DMS114 treated with DMSO at 0.1 percent for 48 hours (cell line): ENCODE results near the gene CYFIP1.

Experiments
- DNase-seq: peaks from one replicate; lab custom pipeline; 2025; ENCODE audit not compliant: unreplicated experiment; lab: John Stamatoyannopoulos, UW

CYFIP1 gene

DNA sequence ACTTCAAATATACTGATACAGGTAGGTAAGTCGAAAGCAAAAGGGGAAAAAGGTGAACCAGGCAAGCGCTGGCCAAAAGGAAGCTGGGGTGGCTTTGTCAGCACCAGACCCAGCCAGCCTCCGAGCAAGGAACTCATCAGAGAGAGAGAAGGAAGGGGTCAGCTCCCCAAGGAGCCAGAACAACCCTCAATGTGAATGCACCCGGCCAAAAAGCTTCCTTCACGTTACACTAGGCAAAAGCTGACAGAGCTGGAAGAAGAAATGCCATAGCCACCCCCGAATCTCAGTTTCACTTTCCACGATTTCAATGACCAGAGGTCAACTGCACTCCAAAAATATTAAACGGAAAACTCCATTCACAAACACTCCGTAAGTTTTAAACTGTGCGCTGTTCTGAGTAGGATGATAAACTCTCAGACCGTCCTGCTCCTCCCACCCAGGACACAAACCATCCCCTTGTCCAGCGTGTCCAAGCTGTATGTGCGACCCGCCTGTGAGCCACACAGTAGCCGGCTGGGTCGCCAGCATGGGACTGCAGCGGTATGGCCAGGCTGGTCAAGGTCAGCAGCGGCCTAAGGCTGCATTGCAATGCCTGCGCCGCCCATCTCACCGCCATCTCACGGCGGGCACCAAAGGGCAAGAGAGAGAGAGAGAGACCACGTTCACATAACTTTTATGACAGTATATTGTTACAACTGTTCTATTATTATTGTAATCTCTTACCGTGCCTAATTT, 29.7 kb downstream of the CYFIP1 start:
- no peak for DNase-seq

DNA sequence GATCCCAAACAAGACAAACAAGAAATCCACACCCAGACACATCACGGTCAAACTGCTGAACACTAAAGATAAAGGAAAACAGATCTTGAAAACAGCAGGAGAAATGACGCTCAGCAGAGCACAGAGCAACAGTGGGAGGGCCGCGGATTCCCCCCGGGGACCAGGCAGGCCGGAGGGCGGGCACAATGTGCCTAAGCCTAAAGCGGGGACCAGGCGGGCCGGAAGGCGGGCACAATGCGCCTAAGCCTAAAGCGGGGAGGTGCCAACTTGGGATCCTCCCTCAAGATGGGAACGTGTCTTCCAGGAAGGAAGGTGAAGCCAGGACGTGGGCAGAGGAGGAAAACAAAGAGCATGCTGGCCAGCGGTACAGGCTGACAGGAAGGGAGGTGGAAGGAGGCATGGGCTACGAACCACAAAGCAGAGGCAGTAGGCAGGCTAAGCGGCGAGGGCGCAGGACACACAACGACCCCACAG, 31.1 kb downstream of the CYFIP1 start:
- DNase-seq: no peak

DNA sequence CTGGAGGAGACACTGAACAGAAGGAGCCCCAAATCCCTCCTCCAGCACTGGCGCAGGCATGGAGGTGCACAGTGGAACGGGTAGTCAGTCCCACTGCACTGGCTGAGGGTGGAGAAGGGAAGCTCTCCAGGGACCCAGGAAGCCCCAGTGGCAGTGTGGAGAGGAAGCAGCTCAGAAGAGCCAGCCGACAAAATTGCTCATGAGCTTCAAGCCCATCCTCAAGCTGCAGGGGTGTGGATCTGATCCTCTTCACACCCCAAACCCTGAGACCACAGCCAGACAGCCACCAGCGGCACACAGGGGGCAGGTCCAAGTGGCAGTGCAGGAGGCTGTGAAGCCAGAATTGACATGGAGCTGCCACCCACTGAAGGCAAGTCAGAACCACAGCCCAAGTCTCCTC, 32.1 kb downstream of the CYFIP1 start:
- DNase-seq: no peak

DNA sequence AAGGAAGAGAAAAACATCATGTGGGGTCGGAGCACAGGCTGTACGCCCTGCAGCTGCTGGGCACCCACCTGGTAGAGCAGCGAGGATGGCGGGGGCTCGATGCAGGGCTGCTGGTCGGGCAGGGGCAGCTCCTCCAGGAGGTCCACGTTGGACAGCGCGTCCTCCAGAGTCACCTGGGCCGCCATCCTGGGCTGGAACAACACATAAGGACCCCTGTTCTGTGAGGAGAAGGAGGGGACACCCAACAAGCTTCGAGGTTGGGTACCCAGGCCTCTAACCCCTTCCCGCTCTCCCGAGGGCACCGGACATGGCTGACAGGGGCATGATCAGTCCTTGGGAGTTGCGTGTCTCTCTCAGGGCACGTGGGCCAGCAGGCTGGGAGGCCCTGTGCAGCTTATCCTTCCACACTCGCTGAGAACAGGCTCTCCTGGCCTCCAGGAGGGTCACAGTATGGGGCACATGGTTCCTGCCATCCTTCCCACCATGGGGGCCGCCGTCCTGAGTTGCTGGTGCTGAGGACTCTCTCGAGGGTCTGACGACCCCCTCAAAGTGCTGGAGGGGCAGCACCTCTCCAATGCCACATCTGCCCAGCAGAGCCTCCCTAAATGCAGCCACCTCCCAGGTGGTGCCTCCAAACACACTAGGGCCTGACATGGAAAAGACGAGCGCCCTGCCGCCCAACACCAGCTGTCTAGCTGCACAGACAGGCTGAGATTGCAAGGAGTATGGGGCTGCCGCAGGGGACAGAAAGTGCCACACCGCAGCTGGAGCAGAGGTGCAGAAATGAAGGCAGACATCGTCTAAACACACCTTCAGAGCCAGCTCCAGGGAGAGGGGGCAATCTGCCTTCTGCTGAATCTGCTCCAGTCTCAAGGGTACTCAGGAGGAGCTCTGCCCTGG, 32.8 kb downstream of the CYFIP1 start:
- no peak for DNase-seq

DNA sequence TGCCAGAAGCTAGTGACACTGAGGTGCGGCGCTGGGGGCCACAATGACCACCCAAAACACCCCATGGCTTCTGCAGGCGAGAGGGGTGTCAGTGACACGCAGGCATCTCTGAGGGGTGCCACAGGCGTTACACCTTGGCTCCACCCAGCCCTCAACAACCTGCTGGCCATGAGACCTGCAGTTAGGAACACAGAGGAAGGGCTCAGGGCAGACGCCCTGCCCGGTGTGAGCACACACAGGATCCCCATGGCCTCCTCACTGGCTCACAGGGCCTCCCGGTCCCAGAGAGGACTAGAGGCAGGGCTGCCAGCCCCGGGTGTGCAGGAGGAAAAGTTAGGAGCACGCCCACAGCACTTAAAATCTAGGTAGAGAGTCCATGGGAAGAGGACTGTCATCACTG, 35.1 kb downstream of the CYFIP1 start:
- no peak for DNase-seq

DNA sequence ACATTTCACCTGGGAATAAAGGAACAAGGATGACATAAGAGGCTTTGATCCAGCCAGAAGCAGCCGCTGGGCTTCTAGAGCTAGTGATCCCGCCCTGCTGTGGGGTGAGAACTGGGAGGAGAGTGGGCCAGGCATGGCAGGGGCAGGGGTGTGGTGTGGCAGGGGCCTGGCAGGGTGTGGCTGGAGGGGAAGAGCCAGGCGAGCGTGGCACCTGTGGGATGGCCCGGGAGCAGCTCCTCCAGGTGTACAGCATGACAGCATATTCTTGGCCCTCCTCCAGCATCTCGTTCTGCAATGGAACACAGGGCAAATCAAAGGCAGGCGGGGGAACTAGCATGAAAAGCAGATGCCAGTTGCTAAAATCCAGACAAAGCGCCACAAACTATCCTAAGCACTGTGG, 35.5 kb downstream of the CYFIP1 start:
- DNase-seq: no peak

DNA sequence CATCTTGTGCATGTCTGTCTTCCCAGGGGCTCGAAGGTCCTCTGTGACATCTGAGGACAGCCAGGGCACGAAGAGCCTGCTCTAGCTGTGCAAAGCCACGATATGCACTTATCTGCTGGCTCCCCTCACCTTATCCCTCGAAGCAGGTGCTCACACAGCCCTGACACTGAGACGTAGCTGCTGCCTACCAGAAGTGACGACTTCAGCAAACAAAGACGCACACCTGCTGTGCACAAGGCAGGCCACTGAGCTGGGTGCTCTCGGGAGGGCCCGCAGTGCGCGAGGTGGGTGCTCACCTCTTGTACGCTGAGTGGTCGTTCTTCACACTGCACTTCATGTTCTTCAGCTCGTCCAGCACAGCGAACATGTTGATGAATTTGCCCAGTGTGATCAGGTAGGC, 37.3 kb downstream of the CYFIP1 start:
- DNase-seq: no peak

DNA sequence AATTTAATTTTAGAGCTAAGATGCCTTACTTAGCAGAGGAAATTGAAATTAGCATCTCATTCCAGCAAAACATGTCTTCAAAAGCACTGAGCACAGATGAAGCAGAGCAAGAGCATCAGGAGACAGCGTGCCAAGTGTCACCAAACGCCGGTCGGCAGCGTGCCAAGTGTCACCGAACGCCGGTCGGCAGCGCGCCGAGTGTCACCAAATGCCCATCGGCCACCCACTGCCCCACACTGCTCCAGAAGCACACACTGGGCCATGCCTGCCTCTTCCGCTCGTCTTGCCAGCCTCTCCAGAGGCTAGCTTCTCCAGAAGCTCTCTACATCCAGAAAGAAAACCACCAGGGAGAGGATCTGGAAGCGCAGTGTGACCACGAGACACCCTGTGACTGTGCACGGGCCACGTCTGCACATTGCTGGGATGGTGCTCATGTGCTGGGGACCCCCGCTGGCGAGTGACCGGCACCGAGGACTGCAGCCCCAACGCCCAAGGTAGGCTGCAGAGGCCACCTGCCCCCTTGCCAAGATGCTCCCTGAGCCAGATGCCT, 37.8 kb downstream of the CYFIP1 start:
- DNase-seq: no peak

DNA sequence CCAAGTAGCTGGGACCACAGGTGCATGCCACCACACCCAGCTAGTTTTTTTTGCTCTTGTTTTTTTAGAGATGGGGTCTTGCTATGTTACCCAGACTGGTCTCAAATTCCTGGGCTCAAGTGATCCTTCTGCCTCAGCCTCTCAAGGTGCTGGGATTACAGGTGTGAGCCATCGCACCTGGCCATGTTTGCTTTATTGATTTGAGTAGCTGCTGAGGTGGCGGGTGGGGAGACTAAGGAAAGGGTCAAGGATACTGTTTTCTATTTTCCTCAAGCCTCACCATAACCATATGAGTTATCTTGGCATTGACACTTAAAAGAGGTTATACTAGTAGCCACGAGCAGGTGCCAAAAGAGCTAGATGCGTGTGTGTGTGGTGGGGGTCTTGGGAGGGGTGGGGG, 39.0 kb downstream of the CYFIP1 start:
- DNase-seq: no peak

DNA sequence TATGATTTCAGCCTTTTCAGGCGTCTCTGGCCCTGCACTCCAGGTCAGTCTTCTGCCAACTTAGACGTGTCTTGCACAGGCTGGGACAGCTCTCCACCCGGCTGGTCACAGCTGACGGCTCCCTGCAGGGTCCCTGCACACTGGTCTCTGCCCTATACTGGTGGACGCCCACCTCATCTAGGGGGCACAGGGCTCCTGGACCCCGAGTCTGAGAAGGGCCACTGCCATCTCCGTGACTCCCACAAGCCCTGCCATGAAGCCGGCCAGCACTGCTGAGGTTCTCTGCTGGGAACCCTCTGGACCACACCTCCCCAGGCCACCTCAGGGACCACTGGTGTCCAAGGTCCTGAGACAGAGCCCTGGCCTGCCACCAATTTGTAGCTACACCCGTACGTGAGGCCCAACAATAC, 40.5 kb downstream of the CYFIP1 start:
- DNase-seq: no peak

DNA sequence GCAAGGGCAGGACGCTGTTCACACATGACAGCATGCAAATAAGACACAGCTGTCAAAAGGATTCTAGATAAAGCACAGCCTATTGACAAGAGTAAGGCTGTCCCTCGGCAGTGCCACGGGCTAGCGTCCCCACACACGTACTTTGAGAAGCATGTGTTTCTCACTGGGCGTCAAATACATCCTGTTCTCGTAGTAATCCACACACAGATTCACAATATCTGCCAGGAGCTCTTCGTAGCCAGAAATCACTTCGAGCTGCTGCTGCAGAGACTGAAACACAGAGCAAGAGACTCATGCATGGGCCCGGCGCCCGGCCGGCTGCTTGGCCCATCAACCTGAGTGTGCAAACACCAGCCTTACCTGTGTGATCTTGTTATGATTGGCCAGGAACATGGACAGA, 41.1 kb downstream of the CYFIP1 start:
- no peak for DNase-seq

DNA sequence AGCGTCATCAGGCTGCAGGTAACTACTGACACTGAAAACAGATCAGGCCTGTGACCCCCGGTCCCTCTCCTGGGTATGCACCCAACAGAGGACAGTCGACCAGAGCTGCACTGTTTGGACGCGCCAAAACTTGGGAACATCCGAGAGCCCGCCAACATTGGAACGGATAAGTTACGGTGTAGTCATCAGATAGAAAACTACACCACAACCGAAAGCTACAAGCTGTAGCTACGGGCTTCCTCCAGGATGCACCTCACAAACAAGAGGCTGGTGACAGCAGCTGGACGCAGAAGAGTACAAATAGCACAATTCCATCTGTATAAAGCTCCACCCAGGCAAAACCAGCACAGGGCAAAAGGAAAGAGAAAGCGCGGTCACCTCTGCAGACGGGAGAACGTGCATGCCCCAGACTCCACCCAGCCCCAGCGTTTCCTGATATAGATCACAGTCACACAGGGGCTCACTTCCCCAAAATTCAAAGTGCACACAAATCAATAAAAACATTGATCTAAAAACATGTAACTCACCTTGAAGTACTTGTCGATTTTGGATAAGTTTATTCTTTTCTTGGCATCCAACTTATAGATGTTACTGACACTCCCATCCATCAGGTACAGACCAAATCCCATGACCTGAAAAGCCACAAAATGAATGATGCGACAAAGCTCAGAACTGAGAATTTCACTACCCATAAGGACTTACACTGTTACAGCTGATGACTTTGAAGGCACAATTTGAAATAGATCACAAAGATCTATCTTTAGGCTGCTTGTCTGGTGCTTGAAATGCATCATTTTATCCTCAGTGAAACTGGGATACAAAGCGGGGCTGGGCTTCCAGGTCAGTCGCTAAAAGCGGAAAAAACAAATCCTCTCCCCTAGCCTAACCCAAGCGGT, 43.3 kb downstream of the CYFIP1 start:
- no peak for DNase-seq

DNA sequence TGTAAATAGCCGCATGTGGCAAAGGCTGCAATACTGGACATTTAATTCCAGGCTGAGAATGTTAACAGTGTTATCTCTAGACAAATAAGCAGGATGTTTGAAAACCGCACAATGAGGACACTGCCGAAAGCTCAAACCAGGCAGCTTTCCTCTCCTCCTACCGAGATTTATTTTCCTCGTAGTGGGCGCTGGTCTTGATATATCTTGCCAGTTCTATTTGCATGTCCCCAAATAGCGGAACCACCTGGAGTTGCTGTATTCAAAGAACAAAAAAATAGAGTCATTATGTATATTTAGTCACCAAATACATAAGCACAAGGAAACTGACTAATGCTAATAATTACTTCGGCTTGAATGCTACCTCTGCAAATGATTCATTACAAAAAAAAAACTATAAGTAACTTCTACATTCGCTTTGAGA, 46.5 kb downstream of the CYFIP1 start:
- DNase-seq: no peak

DNA sequence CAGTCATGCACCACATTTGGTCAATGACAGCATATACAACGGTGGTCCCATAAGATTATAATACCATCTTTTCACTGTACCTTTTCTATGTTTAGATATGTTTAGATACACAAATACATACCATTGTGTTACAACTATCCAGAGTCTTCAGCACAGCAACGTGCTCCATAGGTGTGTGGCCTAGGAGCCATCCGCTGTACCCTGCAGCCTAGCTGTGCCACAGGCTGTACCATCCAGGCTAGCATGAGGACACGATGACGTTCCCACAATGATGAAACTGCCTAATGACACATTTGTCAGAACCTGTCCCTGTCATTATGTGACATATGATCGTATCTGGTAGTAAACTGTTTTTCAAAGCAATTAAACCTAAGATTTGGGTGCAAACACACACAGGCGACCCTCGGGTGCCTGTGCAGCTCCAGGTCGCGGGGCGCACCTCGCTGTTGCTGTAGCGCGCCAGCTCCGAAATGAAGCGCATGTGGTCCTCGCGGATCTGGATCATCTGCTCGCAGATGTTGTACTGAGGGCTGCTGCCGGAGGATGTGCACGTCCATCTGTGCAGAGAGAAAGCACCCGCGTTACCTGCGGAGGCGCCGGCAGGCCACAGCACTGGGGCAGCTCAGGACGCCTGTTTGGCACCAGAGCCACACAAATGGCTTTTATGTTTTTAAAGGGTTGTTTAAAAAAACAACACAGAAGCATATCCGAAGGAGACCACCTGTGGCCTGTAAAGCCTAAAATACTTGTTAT, 48.2 kb downstream of the CYFIP1 start:
- no peak for DNase-seq

DNA sequence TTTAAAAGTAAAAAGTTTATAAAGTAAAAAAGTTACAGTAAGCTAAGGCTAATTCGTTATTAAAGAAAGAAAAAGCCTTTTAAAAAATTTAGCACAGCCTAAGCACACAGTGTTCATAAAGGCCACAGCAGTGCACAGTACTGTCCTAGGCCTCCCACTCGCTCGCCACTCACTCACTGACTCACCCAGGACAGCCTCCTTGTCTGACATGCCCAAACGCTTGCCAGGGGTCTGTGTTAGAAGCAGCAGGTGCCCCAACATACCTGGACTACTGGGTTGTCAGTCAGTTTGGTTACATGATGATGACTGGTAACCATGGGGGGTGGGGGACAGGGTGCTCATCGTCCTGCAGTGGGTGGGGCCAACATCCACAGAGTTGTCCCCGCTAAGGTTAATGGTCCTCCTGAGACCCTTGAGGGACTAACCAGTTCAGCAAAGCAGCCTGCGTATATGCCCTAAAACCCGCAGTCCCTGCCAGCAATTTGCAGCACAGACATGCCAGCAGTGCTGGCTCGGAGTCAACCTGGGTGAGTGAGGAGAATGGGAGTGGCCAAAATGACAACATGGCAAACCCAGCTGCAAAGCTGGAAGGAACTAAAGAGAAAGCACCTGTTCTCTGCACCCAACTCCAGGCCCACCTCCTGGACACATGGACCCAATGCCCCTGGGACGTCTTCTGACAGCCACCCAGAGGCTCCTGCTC, 49.2 kb downstream of the CYFIP1 start:
- no peak for DNase-seq

DNA sequence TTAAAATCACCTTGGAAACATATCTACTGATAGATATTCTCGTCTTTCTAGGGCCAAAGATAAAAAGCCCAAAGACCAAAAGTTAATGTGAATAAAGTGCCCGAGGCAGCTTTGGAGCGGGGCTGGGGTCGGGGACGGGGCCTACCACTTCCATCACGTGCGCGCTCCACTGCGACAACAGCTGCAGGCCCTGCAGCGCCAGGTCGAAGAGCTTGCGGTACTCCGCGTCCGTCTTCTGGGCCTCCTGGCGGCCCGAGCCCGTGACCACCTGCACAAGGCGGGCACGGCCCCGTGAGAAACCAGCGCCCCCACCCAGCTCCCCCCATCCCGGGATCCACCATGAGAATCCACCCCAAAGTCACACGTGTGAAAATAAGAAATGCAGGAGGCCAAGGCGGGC, 52.4 kb downstream of the CYFIP1 start:
- DNase-seq: no peak

DNA sequence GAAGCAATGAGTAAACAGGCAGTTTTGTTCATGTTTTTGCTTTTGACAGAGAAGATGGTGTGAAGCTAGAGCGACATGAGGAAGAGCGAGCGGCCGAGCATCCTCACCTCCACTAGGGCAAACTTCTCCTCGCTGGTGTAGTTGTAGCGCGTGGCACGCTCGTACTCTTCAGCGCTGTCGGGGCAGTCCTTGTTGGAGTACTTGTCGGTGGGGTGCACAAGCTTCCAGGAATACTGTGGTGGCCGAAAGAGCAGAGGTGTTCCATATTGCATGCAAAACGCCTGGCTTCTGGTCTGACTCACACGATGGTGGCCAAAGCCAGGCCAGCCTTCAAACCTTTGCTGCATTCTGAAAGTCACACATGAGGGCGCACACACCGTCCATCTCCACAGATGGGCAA, 54.3 kb downstream of the CYFIP1 start:
- no peak for DNase-seq

DNA sequence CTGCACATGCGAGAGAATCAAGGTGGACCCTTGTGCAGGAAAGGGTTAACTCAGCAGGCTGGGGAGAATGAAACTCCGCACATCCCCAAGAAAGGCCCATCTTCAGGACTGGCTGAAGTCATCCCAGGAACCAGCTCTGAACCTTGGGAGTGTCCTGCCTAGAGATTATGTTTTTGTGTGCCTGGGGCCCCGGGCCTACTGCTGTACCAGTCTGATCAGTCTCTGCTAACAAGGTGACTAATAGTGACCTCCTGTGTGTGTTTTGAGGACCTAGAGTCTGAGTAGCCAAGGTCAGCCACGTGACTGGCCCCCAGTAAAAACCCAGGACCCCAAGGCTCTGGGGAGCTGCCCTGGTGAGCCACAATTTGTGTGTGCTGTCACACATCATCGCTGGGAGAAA, 58.2 kb downstream of the CYFIP1 start:
- no peak for DNase-seq

DNA sequence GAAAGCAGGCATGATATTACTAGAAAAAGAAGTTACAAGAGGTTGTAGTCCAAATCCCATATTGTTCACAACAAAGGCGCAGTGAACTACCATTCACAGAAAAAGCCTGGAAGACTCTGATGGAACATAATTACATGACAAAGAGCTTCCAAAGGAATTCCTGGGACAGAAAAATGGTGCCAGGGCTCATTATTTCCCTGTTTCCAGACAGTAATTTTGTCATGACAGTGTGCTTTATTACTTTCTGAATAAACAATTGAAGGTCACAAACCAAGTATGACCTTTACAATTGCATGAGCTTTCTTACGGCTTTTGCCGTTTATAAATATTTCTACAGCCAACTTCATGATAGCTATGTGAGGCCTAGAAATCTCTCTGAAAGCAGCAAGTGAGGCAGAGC, 61.0 kb downstream of the CYFIP1 start:
- DNase-seq: no peak
